Measurements from ENCODE around the gene ALOX12B. TPM values are rescaled to one million over a fixed set of nuclear protein-coding genes. Genes with fewer than 3 reads are reported as not detected.
A peak's percentile ranks its signal among the peaks of the same experiment; 100 is the strongest.

Gene ALOX12B
- total RNA-seq, 4 donors from 2014 or later = not detected

GRCh38 chr17:8121681-8122421 is 34.3 kb upstream of the ALOX12B start:
- no peak for ATAC-seq (ENCODE audit: low FRiP score)
- no peak for TF ChIP-seq CTCF (IDR thresholded peaks at IDR 0.05)
- no peak for DNase-seq (ENCODE audit: low spot score)

GRCh38 chr17:8121407-8121680 is 33.8 kb upstream of the ALOX12B start:
- no peak for TF ChIP-seq CTCF (IDR thresholded peaks at IDR 0.05)
- DNase-seq (ENCODE audit: low spot score) (no peak), ATAC-seq (ENCODE audit: low FRiP score) (no peak)

GRCh38 chr17:8120520-8121406 is 33.2 kb upstream of the ALOX12B start:
- no peak for TF ChIP-seq CTCF (IDR thresholded peaks at IDR 0.05)
- ATAC-seq (ENCODE audit: low FRiP score) (no peak), DNase-seq (ENCODE audit: low spot score) (no peak)

- no peak for TF ChIP-seq CTCF (IDR thresholded peaks at IDR 0.05)
- DNase-seq (ENCODE audit: low spot score) (peak; percentile 55), ATAC-seq (ENCODE audit: low FRiP score) (peak; percentile 27)
These were observed 32.3 kb upstream of the ALOX12B start for GRCh38 chr17:8119581-8120519.

GRCh38 chr17:8118769-8119580 is 31.5 kb upstream of the ALOX12B start:
- TF ChIP-seq CTCF (IDR thresholded peaks at IDR 0.05) = peak in 1 of 3 donors; percentile 64
- ATAC-seq (ENCODE audit: low FRiP score) (peak; percentile 51), DNase-seq (ENCODE audit: low spot score) (peak; percentile 64)

All from omental fat pad (tissue), 4 donors.